B cell (primary cell): ENCODE data around the gene CFAP53. TPM values are rescaled to one million over a fixed set of nuclear protein-coding genes. Genes with fewer than 3 reads are reported as not detected.
"Not testable (repeated sequence)": the region's sequence is repeated elsewhere in the genome, so short reads cannot be mapped to it uniquely, and the experiment has no call there.

Experiments
- ATAC-seq: fragments of 200-7000 bp; cut with Tn5 transposase; one replicate; pipeline ENCODE4 v1.10.0; 2021; ENCODE audit warnings: low read depth, mild to moderate bottlenecking, moderate number of reproducible peaks, moderate library complexity
- CTCF ChIA-PET: fragments of 350-600 bp; sonication (Branson Sonifier 250); formaldehyde crosslinking; loops from one replicate; lab custom pipeline; 2021; ENCODE audit warnings: antibody characterized with exemption, inconsistent platforms; lab: Charles Lee
- POLR2A ChIA-PET: fragments of 350-600 bp; sonication (Branson Sonifier 250); formaldehyde crosslinking; loops from one replicate; lab custom pipeline; 2021; ENCODE audit warnings: antibody characterized with exemption; lab: Charles Lee
- DNase-seq: peaks from one replicate; pipeline ENCODE4 v3.0.0; 2013
- H2AFZ ChIP-seq: 2 replicates; pipeline ENCODE4 v1.6.1; 2012; ENCODE audit warnings: mild to moderate bottlenecking, low read depth, low read length; ENCODE audit not compliant: insufficient read depth, poor library complexity, severe bottlenecking
- H3K27ac ChIP-seq, 2 donors: 1 replicate in 1 of 2; 2 replicates in 1 of 2; pipeline ENCODE4 v1.5.1; 2012 to 2013; ENCODE audit warnings: low read length in 2 of 2, mild to moderate bottlenecking in 2 of 2, moderate library complexity in 1 of 2
- H3K27me3 ChIP-seq, 4 experiments: fragments of 200-600 bp in 1 of 4; sonication (generic) in 1 of 4; replicated peaks in 1 of 4; 1 replicate in 2 of 4; 2 replicates in 2 of 4; pipeline versions ENCODE4 v1.6.1 to v1.7.0; 2013 to 2016; ENCODE audit warnings: low read length in 3 of 4, mild to moderate bottlenecking in 2 of 4, mixed read lengths in 1 of 4, moderate library complexity in 1 of 4; ENCODE audit not compliant: insufficient read depth in 4 of 4, control insufficient read depth in 3 of 4; ENCODE audit errors: control extremely low read depth in 1 of 4
- H3K36me3 ChIP-seq, 2 experiments: replicated peaks in 1 of 2; 1 replicate in 1 of 2; 2 replicates in 1 of 2; pipeline versions ENCODE4 v1.6.1 to v1.7.1; 2013; ENCODE audit warnings: low read length in 1 of 2; ENCODE audit not compliant: insufficient read depth in 2 of 2, control insufficient read depth in 1 of 2; ENCODE audit errors: control extremely low read depth in 1 of 2, extremely low read depth in 1 of 2
- H3K4me1 ChIP-seq, 2 donors: fragments of 200-600 bp in 1 of 2; sonication (generic) in 1 of 2; 1 replicate in 1 of 2; 2 replicates in 1 of 2; pipeline versions ENCODE4 v1.5.1 to v1.6.1; 2013 to 2017; ENCODE audit warnings: low read length in 2 of 2; ENCODE audit not compliant: control insufficient read depth in 2 of 2, insufficient read depth in 2 of 2
- H3K4me2 ChIP-seq: replicated peaks from 2 replicates; pipeline ENCODE3; 2012; ENCODE audit warnings: mild to moderate bottlenecking, low read depth, low read length; ENCODE audit not compliant: poor library complexity, severe bottlenecking
- H3K4me3 ChIP-seq, 5 experiments: fragments of 200-600 bp in 1 of 5; sonication (generic) in 1 of 5; 1 replicate in 3 of 5; 2 replicates in 2 of 5; pipeline versions ENCODE4 v1.5.1 to v1.7.0; 2011 to 2016; ENCODE audit warnings: low read length in 4 of 5, mild to moderate bottlenecking in 4 of 5, low read depth in 2 of 5, control low read depth in 1 of 5, moderate library complexity in 1 of 5; ENCODE audit not compliant: insufficient read depth in 1 of 5; ENCODE audit errors: control extremely low read depth in 1 of 5, extremely low read depth in 1 of 5
- H3K79me2 ChIP-seq: fragments of 200-600 bp; sonication (generic); one replicate; pipeline ENCODE4 v1.6.0; 2016; ENCODE audit warnings: low read length; ENCODE audit not compliant: control insufficient read depth, insufficient read depth
- H3K9ac ChIP-seq: fragments of 200-600 bp; sonication (generic); 2 replicates; pipeline ENCODE4 v1.6.1; 2017; ENCODE audit warnings: mild to moderate bottlenecking, low read length, moderate library complexity
- H3K9me3 ChIP-seq, 3 donors: one replicate each; pipeline versions ENCODE4 v1.6.1 to v1.7.1; 2013; ENCODE audit warnings: low read length in 2 of 3; ENCODE audit not compliant: control insufficient read depth in 2 of 3, insufficient read depth in 1 of 3; ENCODE audit errors: control extremely low read depth in 1 of 3
- H4K20me1 ChIP-seq: 2 replicates; pipeline ENCODE4 v1.6.0; 2012; ENCODE audit warnings: mild to moderate bottlenecking, low read length; ENCODE audit not compliant: insufficient read depth, control insufficient read depth, poor library complexity, severe bottlenecking
- H3K27ac Mint-ChIP-seq: one replicate; pipeline ENCODE4 v1.8.0; 2021; ENCODE audit warnings: mixed read lengths
- H3K27me3 Mint-ChIP-seq: one replicate; pipeline ENCODE4 v1.8.0; 2021; ENCODE audit warnings: mixed read lengths
- H3K4me1 Mint-ChIP-seq: one replicate; pipeline ENCODE4 v1.8.0; 2021; ENCODE audit warnings: mixed read lengths
- H3K4me3 Mint-ChIP-seq: one replicate; pipeline ENCODE4 v1.8.0; 2021; ENCODE audit warnings: mixed read lengths
- H3K9me3 Mint-ChIP-seq: one replicate; pipeline ENCODE4 v1.8.0; 2022; ENCODE audit warnings: mixed read lengths; ENCODE audit not compliant: insufficient read depth
- CTCF ChIP-seq: fragments of 200-600 bp; IDR thresholded peaks from one replicate; pipeline ENCODE4 v1.8.0; 2022; ENCODE audit warnings: antibody characterized with exemption, mild to moderate bottlenecking
- EZH2 ChIP-seq: IDR thresholded peaks from 2 replicates; pipeline ENCODE4 v1.6.1; 2012; ENCODE audit warnings: borderline replicate concordance, low read depth, mild to moderate bottlenecking, moderate library complexity, low read length; ENCODE audit not compliant: insufficient read depth, poor library complexity, severe bottlenecking
- WGBS: methylation state at CpG from one replicate; pipeline ENCODE4 v1.1.5; 2013; ENCODE audit warnings: missing lambda C conversion rate; ENCODE audit not compliant: insufficient coverage; 5-methylcytosine and 5-hydroxymethylcytosine counted together
- intact Hi-C: fragments of 100-400 bp; cut with micrococcal nuclease; formaldehyde crosslinking; loops from one replicate; pipeline ENCODE4 v1.10.0; 2022
- polyA plus RNA-seq: library from polyadenylated mRNA; depleted of rRNA; stranded (reverse); fragments of >200 nt; gene quantifications from 2 replicates; pipeline ENCODE4 v1.2.3, GENCODE V29; 2012
- total RNA-seq, 2 donors: library from RNA; stranded (reverse); fragments of 120-200 nt in 1 of 2; gene quantifications; 1 replicate in 1 of 2; 2 replicates in 1 of 2; pipeline versions ENCODE4 v1.2.3 to v1.2.4, GENCODE V29; 2013 to 2022

CFAP53 gene
- total and polyA plus RNA-seq, 2 donors (not counting 1 experiment from before 2014, with no cell fraction given): 0.04 to 0.79 TPM

GRCh38 chr18:50249576-50249975, 16.7 kb downstream of the CFAP53 start:
- H3K9me3 Mint-ChIP-seq: no peaks in the 10 kb centered on the region
- H3K4me3 Mint-ChIP-seq: no peak overlapping the region
- CTCF ChIA-PET: no interaction called here
- H2AFZ ChIP-seq: no peak overlapping the region
- H3K27me3 ChIP-seq: peaks cover 0 to 3% (median 0%) of the 10 kb centered on the region in 4 experiments
- H4K20me1 ChIP-seq: no peaks in the 10 kb centered on the region
- H3K27me3 Mint-ChIP-seq: peaks cover 4% of the 10 kb centered on the region
- H3K4me2 ChIP-seq: no peak overlapping the region
- intact Hi-C loops: no loop called here
- H3K36me3 ChIP-seq: no peaks in the 10 kb centered on the region
- no peaks in the 10 kb centered on the region for H3K9me3 ChIP-seq
- POLR2A ChIA-PET: no interaction called here
- no peak overlapping the region for H3K27ac Mint-ChIP-seq
- H3K4me1 Mint-ChIP-seq: no peaks in the 10 kb centered on the region
- TF ChIP-seq EZH2 (no peak), CTCF (no peak)
- ATAC-seq (no peak), DNase-seq (no peak)
- H3K27ac ChIP-seq: no peak overlapping the region
- H3K4me1 ChIP-seq: no peaks in the 10 kb centered on the region
- H3K79me2 ChIP-seq: no peaks in the 10 kb centered on the region
- H3K9ac ChIP-seq: no peak overlapping the region
- H3K4me3 ChIP-seq: no peak overlapping the region

- intact Hi-C loops: no loop called here
- H3K27me3 ChIP-seq: peaks cover 0 to 3% (median 0%) of the 10 kb centered on the region in 4 experiments
- no peaks in the 10 kb centered on the region for H3K9me3 ChIP-seq
- H3K27ac ChIP-seq: no peak overlapping the region
- H3K9me3 Mint-ChIP-seq: no peaks in the 10 kb centered on the region
- ChIA-PET CTCF (no interaction called here), POLR2A (no interaction called here)
- H3K27ac Mint-ChIP-seq: no peak overlapping the region
- H3K36me3 ChIP-seq: no peaks in the 10 kb centered on the region
- H3K4me3 Mint-ChIP-seq: no peak overlapping the region
- no peak overlapping the region for H3K4me3 ChIP-seq
- peaks cover 21% of the 10 kb centered on the region for H3K27me3 Mint-ChIP-seq
- no peaks in the 10 kb centered on the region for H4K20me1 ChIP-seq
- no peaks in the 10 kb centered on the region for H3K4me1 ChIP-seq
- TF ChIP-seq CTCF: no peak
- no peak for TF ChIP-seq EZH2
- no peak overlapping the region for H3K9ac ChIP-seq
- DNase-seq (no peak), ATAC-seq (no peak)
- no peak overlapping the region for H2AFZ ChIP-seq
- no peak overlapping the region for H3K4me2 ChIP-seq
- H3K4me1 Mint-ChIP-seq: no peaks in the 10 kb centered on the region
- no peaks in the 10 kb centered on the region for H3K79me2 ChIP-seq
Measured at GRCh38 chr18:50247561-50247960, 18.7 kb downstream of the CFAP53 start.

- H3K9ac ChIP-seq, H3K4me3 ChIP-seq, H3K36me3 ChIP-seq, H3K79me2 ChIP-seq, CTCF ChIA-PET, H3K27me3 ChIP-seq, H4K20me1 ChIP-seq, H3K4me1 ChIP-seq, H3K27ac ChIP-seq, H3K4me2 ChIP-seq, H3K27ac Mint-ChIP-seq, H3K9me3 ChIP-seq, ATAC-seq, H2AFZ ChIP-seq, DNase-seq, H3K4me3 Mint-ChIP-seq, H3K4me1 Mint-ChIP-seq, POLR2A ChIA-PET, intact Hi-C loops: not testable (repeated sequence)
- peaks cover 16% of the 10 kb centered on the region for H3K9me3 Mint-ChIP-seq
- WGBS: 94% methylated on average over 4 of the region's 8 CpGs
- H3K27me3 Mint-ChIP-seq: peaks cover 23% of the 10 kb centered on the region
Measured at GRCh38 chr18:50241768-50242167, 24.5 kb downstream of the CFAP53 start.
